Spleen (tissue), 7 donors: ENCODE measurements around the gene WASL.

Experiments used
- POLR2A ChIP-seq, 3 donors: fragments of 450-650 bp; IDR thresholded peaks; one replicate each; pipeline ENCODE4 v1.5.1; 2017; ENCODE audit warnings: antibody characterized with exemption in 3 of 3, mild to moderate bottlenecking in 1 of 3
- POLR2AphosphoS5 ChIP-seq, 3 donors: sonication (generic); formaldehyde crosslinking; IDR thresholded peaks; one replicate each; pipeline ENCODE4 v1.5.1; 2017; ENCODE audit warnings: antibody characterized with exemption in 3 of 3
- TF ChIP-seq, protein P1 (sequence below), 11 experiments: fragments of 200-600 bp in 7 of 11; fragments of 450-650 bp in 4 of 11; sonication (generic) in 4 of 11; IDR thresholded peaks in 8 of 11; conservative IDR thresholded peaks in 3 of 11; 1 replicate in 7 of 11; 2 replicates in 4 of 11; pipeline versions ENCODE4 v1.4.0 to v1.8.0; 2016 to 2021; ENCODE audit warnings: antibody characterized with exemption in 11 of 11, inconsistent platforms in 4 of 11, mild to moderate bottlenecking in 1 of 11
- donor health status: DM: no; HTN: no; CAD: no; lungs with moderate emphysema.
- donor health status: DM: no; HTN: no; CAD: no.
- donor health status: DM: no; HTN: no; CAD: no.

DNA sequence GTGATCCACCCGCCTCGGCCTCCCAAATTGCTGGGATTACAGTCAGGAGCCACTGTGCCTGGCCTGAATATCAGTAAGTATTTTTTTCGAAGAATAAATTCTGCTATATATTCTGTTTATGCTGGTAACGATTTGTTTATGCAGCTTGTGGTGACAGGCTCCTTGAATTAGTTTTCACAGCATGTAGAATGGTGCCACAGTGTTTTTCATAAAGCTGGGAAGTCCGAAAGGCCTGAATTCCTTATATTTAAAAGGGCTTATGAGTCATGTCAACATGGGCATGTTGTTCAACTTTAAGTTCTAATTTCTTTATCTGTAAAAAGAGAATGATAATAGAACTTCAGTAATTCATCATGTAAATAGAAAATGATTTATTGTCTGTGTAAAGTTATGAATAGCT lies 42.2 kb upstream of the WASL start:
- TF ChIP-seq POLR2AphosphoS5 (IDR thresholded peaks at IDR 0.05) (no peak), POLR2A (IDR thresholded peaks at IDR 0.05) (no peak)
- TF ChIP-seq, protein P1, sequence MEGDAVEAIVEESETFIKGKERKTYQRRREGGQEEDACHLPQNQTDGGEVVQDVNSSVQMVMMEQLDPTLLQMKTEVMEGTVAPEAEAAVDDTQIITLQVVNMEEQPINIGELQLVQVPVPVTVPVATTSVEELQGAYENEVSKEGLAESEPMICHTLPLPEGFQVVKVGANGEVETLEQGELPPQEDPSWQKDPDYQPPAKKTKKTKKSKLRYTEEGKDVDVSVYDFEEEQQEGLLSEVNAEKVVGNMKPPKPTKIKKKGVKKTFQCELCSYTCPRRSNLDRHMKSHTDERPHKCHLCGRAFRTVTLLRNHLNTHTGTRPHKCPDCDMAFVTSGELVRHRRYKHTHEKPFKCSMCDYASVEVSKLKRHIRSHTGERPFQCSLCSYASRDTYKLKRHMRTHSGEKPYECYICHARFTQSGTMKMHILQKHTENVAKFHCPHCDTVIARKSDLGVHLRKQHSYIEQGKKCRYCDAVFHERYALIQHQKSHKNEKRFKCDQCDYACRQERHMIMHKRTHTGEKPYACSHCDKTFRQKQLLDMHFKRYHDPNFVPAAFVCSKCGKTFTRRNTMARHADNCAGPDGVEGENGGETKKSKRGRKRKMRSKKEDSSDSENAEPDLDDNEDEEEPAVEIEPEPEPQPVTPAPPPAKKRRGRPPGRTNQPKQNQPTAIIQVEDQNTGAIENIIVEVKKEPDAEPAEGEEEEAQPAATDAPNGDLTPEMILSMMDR (IDR thresholded peaks at IDR 0.05 in 8 of 11, conservative IDR thresholded peaks at IDR 0.05 in 3 of 11) = no peak
